Activated CD4-positive, alpha-beta T cell treated with anti-CD3 and anti-CD28 coated beads, Interleukin-2, Interleukin-4, amounts not matched to agents 100 ng/mL and 50 ng/mL, durations not matched to agents 16 hours and 8 hours (primary cell): Measurements from ENCODE around the gene SPART.
A peak's percentile ranks its signal among the peaks of the same experiment; 100 is the strongest.
"Not testable (repeated sequence)": the region's sequence is repeated elsewhere in the genome, so short reads cannot be mapped to it uniquely, and the experiment has no call there.

Source experiments
- DNase-seq: peaks from one replicate; pipeline ENCODE4 v3.0.0-alpha.2; 2020; ENCODE audit warnings: low spot score

Gene SPART

DNA sequence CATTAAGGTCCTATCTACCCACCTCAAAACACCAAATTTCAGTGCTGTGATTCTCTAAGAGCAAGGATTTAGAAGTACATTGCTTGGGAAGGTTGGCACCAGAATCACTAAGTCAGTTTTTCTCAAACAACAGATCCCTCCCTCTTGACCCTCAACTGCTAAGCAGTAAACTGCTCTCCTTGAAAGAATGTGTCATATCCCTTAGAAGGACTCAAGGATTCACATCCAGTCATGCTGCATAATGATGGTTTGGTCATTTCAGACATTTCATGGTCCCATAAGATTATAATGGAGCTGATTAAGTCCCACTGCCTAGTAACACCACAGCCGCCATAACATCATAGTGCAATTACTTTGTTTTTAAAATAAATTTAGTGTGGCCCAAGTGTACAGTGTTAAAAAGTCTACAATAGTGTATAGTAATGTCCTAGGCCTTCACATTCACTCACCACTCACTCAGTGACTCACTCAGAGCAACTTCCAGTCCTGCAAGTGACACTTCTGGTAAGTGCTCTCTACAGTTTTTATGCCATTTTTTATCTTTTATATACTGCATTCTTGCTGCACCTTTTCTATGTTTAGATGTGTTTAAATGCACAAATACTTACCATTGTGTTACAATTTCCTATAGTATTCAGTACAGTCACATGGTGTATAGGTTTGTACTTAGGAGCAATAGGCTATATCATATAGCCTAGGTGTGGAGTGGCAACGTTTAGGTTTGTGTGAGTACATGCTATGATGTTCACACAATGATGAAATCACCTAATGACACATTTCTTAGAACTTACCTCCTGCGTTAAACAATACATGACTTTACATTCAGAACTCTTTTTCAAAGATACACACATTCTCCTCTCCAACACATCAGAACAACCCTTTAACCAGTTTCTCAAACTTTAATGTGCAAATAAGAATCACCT is 32.9 kb downstream of the SPART start:
- DNase-seq, result no peak

DNA sequence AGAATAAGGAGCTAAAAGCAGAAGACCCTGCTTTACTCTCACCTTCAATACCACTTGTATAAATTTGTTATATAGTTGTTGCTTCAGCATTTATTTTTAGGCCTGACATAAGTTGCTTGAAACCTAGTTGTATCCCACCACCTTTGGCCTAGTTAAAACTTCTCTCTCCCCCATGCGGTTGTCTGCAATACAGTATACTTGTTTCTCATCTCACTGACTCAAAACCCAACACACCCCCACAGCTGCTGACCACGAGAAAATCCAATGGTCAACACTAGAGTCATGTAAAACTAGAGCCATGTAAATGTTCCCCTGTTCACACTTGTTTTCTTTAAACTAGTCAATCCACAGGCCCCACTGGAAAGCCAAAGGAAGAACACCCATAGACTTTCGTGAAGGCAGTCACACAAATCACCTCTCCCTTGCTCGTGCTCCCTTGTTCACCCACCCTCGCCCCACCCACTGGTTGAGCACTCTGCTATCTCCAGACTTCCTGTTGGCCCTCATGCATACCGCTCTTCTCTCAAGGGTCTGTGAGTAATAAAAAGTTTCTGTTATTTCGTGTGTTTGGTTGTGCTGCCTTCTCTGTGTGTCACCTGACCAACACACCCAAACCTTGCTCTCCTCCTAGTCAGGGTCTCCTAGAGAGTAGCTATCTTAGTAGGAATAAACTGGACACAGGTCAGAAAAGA is 35.6 kb downstream of the SPART start:
- DNase-seq, result no peak

DNA sequence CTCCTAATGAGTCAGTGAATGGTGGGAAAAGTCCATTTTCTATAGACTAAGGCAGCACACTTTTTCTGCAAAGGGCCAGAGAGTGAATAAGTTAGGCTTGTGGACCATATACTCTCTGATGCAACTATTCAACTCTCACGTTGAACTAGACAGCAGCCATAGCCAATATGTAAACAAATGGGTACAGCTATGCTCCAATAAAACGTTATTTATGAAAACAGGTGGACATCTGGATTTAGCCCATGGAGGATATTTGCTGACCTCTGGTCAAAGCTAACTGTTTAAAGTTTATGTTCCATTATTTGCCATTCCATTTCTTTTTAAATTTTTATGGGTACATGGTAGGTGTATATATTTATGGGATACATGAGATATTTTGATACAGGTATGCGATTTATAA is 43.9 kb downstream of the SPART start:
- no peak for DNase-seq

DNA sequence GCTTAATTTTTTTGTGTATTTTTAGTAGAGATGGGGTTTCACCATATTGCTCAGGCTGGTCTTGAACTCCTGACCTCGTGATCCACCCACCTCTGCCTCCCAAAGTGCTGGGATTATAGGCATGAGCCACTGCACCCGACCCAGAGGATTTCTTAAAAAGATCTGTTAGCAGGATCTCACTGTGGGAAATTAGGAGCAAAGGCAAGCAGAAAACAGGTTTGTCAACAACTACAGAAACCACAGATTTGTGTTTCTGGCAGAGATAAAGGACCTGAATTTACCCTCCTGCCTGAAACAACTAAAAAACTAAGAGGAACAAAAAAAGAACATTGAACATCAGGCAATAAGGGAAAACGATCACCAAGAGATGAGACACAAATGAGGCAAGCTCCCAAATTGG is 46.7 kb downstream of the SPART start:
- DNase-seq, result not testable (repeated sequence)

DNA sequence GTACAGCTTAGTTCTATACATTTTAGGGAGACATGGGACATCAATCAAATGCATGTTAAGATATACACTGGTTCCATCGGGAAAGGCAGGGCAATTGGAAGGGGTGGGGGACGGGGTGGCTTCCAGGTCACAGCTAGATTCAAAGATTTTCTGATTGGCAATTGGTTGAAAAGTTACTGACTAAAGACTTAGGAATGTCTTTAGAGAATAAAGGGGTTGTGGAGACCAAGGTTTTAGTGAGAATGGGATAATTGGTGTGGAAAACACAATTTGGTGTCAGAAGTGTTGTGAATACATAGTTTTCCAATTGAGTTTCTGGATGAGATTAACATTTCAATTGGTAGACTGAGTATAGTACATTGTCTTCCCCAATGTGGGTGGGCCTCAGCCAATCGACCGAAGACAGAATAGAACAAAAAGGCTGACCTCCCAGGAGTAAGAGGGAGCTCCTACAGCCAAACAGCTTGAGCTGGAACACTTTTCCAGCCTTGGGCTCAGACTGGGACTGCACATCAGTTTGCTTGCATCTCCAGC is 47.6 kb downstream of the SPART start:
- DNase-seq, result no peak

DNA sequence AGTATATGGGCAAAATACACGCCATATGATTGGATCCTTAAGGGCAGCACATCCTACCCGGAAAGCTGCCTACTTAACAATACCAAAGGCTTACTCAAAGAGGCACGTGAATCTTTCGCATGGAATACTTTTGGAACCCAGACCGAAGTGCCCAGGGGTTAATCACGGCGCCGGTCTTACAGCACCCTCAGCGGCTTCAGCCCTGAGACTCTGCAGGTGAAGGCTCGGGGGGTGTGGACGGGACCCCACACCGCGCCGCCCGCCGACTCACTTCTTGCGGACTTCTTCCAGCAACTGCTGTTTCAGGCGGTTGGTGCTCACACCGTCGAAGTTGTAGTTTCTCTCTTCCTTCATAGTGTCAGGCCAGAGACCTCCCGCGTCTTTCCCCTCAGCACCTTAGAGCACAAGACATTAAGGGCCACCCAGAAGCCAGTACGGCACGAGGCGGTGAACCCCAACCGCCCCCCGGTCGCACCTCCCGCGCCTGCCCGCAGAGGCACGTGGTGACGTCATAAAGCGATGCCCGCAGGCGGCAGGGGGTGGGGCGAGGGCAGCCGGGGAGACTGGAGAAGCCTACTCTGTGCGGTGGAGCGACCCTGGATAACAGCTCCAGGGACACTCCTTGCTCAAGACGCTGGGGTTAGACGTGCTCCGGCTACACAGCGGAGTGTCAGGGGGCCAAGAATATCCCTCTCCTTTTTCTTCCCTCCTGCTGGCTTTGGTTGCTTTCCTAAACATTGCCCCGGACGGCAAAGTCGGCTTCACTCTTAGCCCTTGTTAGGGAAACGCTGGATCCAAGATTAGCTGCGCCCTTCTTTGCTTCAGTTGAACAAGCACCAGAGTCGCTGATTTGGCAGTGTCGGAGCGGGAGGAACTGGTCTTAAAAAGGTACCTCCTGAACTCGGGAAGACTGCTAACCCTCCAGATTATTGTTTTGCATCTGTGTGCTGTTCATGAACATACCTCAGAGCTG is 48.5 kb downstream of the SPART start, which contains the start of gene CCDC169:
Gene CCDC169, minus strand, starts transcription at position 449 of the 973 bp plus-strand sequence. Its CDS starts 95 bp downstream, at position 354.
- DNase-seq, result peak; percentile 61

DNA sequence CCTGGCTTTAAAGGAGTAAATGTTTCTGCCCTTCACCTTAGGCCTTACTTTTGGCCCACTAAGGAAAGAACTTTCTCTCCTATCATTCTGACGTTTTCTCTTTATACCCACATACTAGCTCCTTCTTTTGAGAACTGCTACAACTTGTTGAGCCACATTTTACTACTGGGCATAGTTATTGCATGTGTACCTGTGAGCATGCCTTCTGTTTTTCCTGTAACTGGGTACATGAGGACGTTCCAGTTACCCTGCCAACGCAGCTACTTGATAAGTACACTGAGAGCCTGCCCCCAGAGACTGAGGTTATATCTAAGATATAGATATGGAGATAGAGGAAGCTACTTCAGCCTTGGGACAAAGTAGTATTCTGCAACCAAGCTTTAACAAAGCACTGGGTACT is 52.1 kb downstream of the SPART start:
- no peak for DNase-seq

DNA sequence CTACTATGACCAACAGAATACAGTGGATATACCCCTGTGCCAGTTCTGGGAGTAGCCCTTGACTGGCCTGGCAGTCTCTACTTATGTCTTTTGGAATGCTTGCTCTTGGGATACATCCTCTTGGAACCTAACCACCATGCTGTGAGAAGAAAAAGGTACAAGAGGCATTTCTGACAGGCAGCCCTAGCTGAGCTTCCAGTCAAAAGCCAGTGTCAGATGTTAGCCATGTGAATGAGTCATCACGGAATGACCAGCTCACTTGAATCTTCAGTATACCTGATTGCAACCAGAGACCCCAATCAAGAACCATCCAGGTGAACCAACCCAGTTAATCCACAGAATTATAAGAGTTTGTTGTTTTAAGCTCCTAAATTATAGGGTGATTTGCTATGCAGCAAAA is 52.7 kb downstream of the SPART start:
- no peak for DNase-seq

DNA sequence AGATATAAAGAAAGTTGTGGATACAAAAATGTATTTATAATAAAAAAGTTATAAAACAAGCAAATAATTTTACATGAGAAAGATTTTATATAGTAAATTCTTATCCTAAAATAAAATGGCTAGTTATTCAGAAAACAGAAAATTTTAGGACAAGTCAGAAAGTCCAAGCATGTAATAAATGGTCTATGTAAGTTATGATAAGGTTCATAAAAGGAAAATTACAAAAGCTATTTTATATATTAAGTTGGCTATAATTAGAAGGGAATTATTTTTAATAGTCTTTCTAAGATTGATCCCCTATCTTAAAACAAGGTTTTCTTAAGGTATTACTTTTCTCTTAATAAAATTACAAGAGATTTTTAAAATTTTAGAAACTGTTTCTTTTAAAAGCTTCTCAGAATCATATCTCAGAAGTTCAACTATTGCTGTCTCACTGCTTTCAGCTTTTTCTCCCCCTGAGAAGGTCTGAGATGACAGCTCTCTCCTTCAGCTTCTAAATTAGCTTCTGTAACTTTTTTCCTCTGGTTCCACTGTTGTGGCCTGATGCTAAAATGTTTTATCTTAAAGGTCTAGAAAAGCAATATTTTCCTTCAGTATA is 57.3 kb downstream of the SPART start:
- DNase-seq, result no peak

DNA sequence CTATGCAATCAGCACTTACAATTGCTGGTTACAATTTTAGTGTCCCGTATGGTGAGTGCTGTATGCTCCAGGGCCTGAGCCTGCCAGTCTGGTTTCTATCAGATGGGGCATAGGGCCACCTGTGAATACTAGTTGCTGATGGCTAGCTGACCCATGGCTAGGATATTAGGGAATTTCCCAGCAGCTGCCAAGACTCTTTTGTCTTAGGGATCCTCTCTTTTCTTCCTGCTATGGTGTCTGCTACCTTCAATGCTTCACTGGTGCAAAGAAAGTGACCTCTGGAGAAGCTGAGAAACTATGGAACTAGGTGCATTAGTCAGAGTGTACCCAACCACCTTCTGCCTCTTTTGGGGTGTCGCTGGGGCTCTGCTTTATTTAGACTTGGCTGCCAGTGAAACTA is 60.2 kb downstream of the SPART start:
- DNase-seq, result no peak

DNA sequence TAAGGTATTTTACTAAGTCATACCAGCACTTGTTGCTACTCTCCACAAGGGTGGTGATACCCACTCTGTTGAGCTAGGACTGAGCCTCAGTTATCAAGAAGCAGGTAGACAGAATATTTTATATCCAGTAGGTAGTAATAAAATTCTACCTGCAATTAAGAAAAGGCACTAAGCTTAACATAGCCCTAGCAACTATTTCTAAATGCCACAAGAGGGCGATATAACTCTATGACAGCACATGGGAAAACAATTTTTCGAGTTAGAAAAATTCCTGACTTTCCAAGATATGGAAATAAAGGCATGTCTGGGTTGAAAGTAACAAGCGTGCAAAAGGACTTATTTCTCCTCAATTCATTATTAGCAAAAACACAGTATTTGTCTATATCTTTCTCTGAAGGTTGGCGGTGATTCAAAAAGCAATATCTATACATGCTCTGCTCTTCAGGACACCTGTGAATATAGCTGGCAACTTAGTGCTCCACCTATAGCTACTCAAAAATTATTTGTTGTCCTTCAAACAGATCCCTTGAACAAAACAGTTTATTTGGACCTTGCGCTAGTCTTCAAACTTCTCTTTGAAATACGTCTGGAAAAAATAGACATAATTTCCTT is 63.3 kb downstream of the SPART start:
- DNase-seq, result peak; percentile 11

DNA sequence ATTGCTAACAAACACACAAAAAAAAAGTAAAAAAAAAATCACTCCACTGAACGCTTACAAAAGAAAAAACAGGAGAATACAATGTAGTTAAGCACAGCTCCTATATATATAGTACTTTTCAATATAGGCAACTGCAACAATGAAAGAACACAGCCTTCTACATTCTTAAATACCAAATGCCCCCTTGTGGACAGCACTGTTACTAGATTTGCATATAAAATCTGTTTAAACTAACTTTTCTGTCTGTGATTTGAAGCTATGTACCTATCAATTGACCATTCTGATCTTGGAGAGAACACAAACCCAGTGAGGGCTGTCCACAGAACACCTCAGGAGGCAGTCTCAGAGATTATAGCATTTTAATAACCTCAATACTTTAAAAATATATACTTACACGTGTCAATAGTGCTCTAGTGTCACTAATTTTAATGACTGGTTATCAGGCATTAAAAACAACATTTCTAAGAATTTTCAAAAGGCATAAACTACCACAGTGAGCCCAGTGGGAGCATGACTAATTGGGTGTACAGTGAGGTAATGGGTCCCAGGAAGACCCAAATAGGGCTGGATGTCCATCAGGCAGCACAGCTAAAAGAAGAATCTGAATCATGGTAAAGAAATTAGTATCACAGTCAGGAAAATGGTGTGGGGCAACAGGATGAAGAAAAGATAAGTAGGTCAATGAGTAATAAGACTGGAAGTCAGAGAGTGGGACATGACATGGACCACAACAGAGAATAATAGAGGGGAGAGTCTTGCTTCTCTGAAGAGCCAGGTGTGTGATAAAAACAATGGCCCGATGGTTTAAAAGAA is 70.8 kb downstream of the SPART start:
- DNase-seq, result peak; percentile 24

DNA sequence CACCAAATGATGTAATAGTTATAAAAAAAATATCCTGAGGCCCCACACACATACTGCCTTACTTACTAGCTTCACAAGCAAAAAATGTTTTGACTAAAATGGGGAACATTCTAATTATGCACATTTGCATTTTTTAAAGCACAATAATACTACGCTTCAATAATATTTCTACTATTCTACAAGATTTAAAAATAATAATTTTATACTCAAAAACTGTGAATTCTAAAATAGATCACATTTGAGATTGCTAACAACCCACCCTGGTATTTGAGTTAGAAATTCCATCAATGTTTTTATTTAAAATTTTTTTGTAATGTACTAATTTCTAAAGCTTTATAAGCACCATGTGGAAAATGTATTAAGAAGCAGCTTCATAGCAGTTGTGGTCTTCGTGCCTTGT is 72.8 kb downstream of the SPART start:
- DNase-seq, result no peak

DNA sequence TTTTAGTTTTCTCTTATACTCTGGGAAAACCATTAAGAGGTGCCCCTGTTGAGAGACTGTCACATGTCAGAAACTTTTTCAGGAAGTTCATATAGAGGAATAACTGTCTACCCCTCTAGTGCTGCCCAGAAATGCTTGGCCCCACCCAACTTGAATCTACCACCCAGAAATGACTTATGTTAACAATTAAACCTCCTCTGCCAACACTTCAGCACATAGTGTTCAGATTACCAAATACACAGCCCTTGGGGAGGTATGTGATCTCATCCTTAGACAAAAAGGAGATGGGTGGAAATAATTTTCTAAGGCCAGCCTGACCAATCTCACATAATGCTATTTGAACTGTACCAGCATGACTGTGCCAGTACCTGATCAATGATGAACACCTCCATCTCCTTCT is 84.2 kb downstream of the SPART start:
- DNase-seq, result no peak

DNA sequence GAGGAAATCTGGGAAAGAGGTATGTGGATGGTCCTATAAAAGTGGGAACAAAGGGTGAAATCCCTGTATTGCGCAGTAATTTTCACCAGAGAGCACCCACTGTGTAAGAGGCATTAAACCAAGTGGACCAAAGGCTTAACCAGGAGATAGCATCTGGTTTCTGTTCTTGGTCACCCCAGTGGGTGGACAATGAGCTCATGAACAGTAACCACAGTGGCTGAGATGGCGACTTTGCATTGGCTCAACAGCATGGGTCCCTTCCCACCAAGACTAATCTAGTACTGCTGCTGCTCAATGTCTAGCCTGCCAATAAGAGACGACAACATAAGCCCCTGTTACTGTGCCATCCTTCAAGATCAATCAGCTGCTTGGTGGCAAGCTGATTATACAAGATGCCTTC is 85.2 kb downstream of the SPART start:
- DNase-seq, result no peak

DNA sequence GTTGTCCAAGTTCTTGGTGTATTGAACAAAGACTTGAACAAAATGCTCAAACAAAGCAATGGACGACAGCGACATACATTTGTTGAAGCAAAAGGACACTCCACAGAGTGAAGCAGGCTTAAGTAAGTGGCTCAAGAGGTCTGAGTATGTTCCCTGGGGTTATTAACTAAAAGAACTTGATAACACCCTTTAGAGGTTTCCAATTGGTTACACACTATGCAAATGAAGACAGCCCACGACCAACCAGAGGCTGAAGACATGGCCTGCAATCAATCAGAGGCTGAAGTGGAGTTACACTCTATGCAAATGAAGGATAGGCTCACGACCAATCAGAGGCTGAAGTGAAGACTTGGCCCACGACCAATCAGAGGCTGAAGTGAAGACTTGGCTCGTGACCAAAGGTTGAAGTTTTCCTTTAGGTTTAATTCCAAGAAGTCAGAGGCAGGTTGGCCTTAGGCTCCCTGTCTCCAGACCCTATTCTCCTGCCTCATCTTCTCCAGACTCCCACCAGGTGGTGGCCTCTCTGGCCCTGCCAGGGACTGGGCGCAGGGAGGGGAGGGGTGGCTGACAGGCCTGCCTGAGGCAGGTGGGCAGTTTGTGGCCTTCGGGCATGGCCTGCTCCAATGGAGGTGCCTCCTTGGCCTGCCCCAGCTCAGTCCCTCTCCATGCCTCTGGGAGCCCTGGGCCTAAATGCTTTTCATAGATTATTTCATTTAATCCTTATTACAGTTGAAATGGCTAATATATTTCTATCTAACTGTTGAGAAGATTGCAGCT is 86.6 kb downstream of the SPART start:
- DNase-seq, result no peak

DNA sequence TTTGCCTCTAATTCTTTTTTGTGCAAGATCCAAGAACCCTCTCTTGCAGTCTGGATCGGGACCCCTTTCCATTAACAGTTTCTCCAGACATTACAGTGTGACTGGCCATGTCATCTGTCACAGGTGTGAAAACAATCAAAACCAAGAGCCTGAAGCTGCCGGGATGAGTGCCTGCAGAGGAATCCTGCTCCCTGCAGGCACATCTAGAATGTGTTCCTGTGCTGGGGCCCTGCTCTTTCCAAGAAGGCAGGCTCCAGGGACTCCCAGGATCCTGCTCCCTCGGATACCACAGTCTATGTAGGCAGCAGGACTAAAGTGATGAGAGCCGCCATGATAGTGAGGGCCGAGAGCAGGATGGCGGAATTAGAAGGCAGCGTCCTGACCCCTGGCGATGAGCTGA is 87.4 kb downstream of the SPART start:
- no peak for DNase-seq
